NCI-H82 (cell line): Measurements from ENCODE around the gene MRM2.
A peak's percentile ranks its signal among the peaks of the same experiment; 100 is the strongest.

Source experiments
- DNase-seq: peaks from one replicate; lab custom pipeline; 2025; lab: John Stamatoyannopoulos, UW

Gene MRM2

GRCh38 chr7:2247141-2247995, 5.4 kb upstream of the MRM2 start:
- DNase-seq, result peak; percentile 79

GRCh38 chr7:2245883-2246675, 4.1 kb upstream of the MRM2 start:
- no peak for DNase-seq

- no peak for DNase-seq
Observed at GRCh38 chr7:2244404-2244995, 2.5 kb upstream of the MRM2 start.

GRCh38 chr7:2243458-2243857, 1.5 kb upstream of the MRM2 start:
- DNase-seq, result no peak

GRCh38 chr7:2242541-2243429, 780 bp upstream of the MRM2 start:
- peak; percentile 85 for DNase-seq

- no peak for DNase-seq
Observed at GRCh38 chr7:2239242-2239641, 2.8 kb downstream of the MRM2 start.

- no peak for DNase-seq
Observed at GRCh38 chr7:2237109-2237602, 4.8 kb downstream of the MRM2 start.

GRCh38 chr7:2233926-2234325, 8.1 kb downstream of the MRM2 start:
- no peak for DNase-seq

- DNase-seq, result peak; percentile 96
Observed at GRCh38 chr7:2232766-2233520, 9.1 kb downstream of the MRM2 start, which contains the start of gene MAD1L1. MAD1L1 (minus strand) TSS chr7:2232945; CDS start chr7:2230133, 2,812 bp downstream.

GRCh38 chr7:2231992-2232765, 9.8 kb downstream of the MRM2 start:
- peak; percentile 65 for DNase-seq

- no peak for DNase-seq
Observed at GRCh38 chr7:2230882-2231281, 11.1 kb downstream of the MRM2 start.

GRCh38 chr7:2230226-2230625, 11.8 kb downstream of the MRM2 start:
- peak; percentile 24 for DNase-seq

- no peak for DNase-seq
Observed at GRCh38 chr7:2229467-2229866, 12.5 kb downstream of the MRM2 start.

GRCh38 chr7:2228921-2229320, 13.1 kb downstream of the MRM2 start:
- peak; percentile 45 for DNase-seq

- no peak for DNase-seq
Observed at GRCh38 chr7:2227699-2228098, 14.3 kb downstream of the MRM2 start.

- DNase-seq, result no peak
Observed at GRCh38 chr7:2225830-2226229, 16.2 kb downstream of the MRM2 start.

- DNase-seq, result no peak
Observed at GRCh38 chr7:2225336-2225735, 16.7 kb downstream of the MRM2 start.

- DNase-seq, result no peak
Observed at GRCh38 chr7:2224934-2225333, 17.1 kb downstream of the MRM2 start.

- no peak for DNase-seq
Observed at GRCh38 chr7:2224491-2224928, 17.5 kb downstream of the MRM2 start.

- DNase-seq, result no peak
Observed at GRCh38 chr7:2223321-2223720, 18.7 kb downstream of the MRM2 start.
